Brain microvascular endothelial cell (primary cell): ENCODE measurements around the gene FAM200A.
"Not testable (repeated sequence)": the region's sequence is repeated elsewhere in the genome, so short reads cannot be mapped to it uniquely, and the experiment has no call there.

Source experiments
- DNase-seq: peaks from one replicate; pipeline ENCODE4 v3.0.0-alpha.2; 2020
- H3K27ac ChIP-seq: fragments of 250-450 bp; sonication (Bioruptor Pico); 2 replicates; pipeline ENCODE4 v1.5.1; 2020; ENCODE audit warnings: mild to moderate bottlenecking, moderate library complexity
- H3K27me3 ChIP-seq: fragments of 250-450 bp; sonication (Bioruptor Pico); replicated peaks from 2 replicates; pipeline ENCODE4 v1.5.1; 2020; ENCODE audit warnings: mild to moderate bottlenecking
- H3K36me3 ChIP-seq: fragments of 250-450 bp; sonication (Bioruptor Pico); replicated peaks from 2 replicates; pipeline ENCODE4 v1.5.1; 2020; ENCODE audit warnings: mild to moderate bottlenecking
- H3K4me3 ChIP-seq: 2 replicates; pipeline ENCODE4 v1.5.1; 2011; ENCODE audit warnings: low read depth, mild to moderate bottlenecking, control low read depth, low read length, moderate library complexity
- CTCF ChIP-seq: IDR thresholded peaks from 2 replicates; pipeline ENCODE4 v1.5.1; 2011; ENCODE audit warnings: low read depth, mild to moderate bottlenecking, moderate library complexity, low read length, control low read depth, inconsistent platforms; ENCODE audit errors: missing control alignments
- in situ Hi-C: cut with HindIII; loops from 2 replicates; pipeline ENCODE4 v1.10.0; 2017; ENCODE audit warnings: low sequenced_read_pairs, low pct_ligation_motif_present

The FAM200A gene

GRCh38 chr7:99554939-99555338 lies 3.0 kb upstream of the FAM200A start:
- no peaks in the 10 kb centered on the region for H3K36me3 ChIP-seq
- H3K27ac ChIP-seq: no peak overlapping the region
- no peak overlapping the region for H3K4me3 ChIP-seq
- no peak for TF ChIP-seq CTCF
- in situ Hi-C loops: no loop called here
- DNase-seq: no peak
- no peaks in the 10 kb centered on the region for H3K27me3 ChIP-seq

GRCh38 chr7:99553039-99553438 lies 1.1 kb upstream of the FAM200A start:
- H3K27me3 ChIP-seq: no peaks in the 10 kb centered on the region
- H3K27ac ChIP-seq: no peak overlapping the region
- no peak overlapping the region for H3K4me3 ChIP-seq
- H3K36me3 ChIP-seq: peaks cover under 1% of the 10 kb centered on the region
- no peak for DNase-seq
- in situ Hi-C loops: no loop called here
- TF ChIP-seq CTCF: no peak

GRCh38 chr7:99551334-99551733 lies 580 bp downstream of the FAM200A start:
- in situ Hi-C loops: no loop called here
- no peak for TF ChIP-seq CTCF

GRCh38 chr7:99549545-99549944 lies 2.4 kb downstream of the FAM200A start:
- H3K36me3 ChIP-seq, in situ Hi-C loops, DNase-seq, H3K27ac ChIP-seq, H3K4me3 ChIP-seq, H3K27me3 ChIP-seq: not testable (repeated sequence)

More at GRCh38 chr7:99551334-99551733, 580 bp downstream of the FAM200A start:
- no peak for DNase-seq
- no peaks in the 10 kb centered on the region for H3K27me3 ChIP-seq
- peaks cover 4% of the 10 kb centered on the region for H3K36me3 ChIP-seq
- peak overlapping the region; percentile 98 for H3K4me3 ChIP-seq
- H3K27ac ChIP-seq: peak overlapping the region; percentile 54

GRCh38 chr7:99545308-99545707 lies 6.6 kb downstream of the FAM200A start:
- in situ Hi-C loops, H3K36me3 ChIP-seq: not testable (repeated sequence)

GRCh38 chr7:99543916-99544315 lies 8.0 kb downstream of the FAM200A start:
- no peak for TF ChIP-seq CTCF
- Histone ChIP-seq H3K36me3 (peaks cover 4% of the 10 kb centered on the region), H3K27ac (no peak overlapping the region), H3K27me3 (no peaks in the 10 kb centered on the region), H3K4me3 (no peak overlapping the region)
- in situ Hi-C loops: no loop called here
- DNase-seq: no peak

More at GRCh38 chr7:99545308-99545707, 6.6 kb downstream of the FAM200A start:
- not testable (repeated sequence) for DNase-seq, H3K27me3 ChIP-seq, H3K4me3 ChIP-seq, H3K27ac ChIP-seq

- H3K27ac ChIP-seq: no peak overlapping the region
- H3K36me3 ChIP-seq: peaks cover 4% of the 10 kb centered on the region
- no peak overlapping the region for H3K4me3 ChIP-seq
- H3K27me3 ChIP-seq: no peaks in the 10 kb centered on the region
- no peak for DNase-seq
- in situ Hi-C loops: no loop called here
- no peak for TF ChIP-seq CTCF
Observed at GRCh38 chr7:99543081-99543671, 8.7 kb downstream of the FAM200A start.
